Liver (tissue), 9 donors: Measurements from ENCODE around the gene LMOD1. TPM values are rescaled to one million over a fixed set of nuclear protein-coding genes. Genes with fewer than 3 reads are reported as not detected.
A peak's percentile ranks its signal among the peaks of the same experiment; 100 is the strongest.

Experiments
- DNase-seq: peaks from one replicate; pipeline ENCODE4 v3.0.0-alpha.2; 2017; ENCODE audit warnings: low spot score
- H3K27ac ChIP-seq, 2 donors: one replicate each; pipeline ENCODE4 v1.7.0; 2013; ENCODE audit warnings: inconsistent platforms in 2 of 2, low read length in 2 of 2, control low read depth in 1 of 2, low read depth in 1 of 2, mild to moderate bottlenecking in 1 of 2
- H3K27me3 ChIP-seq, 4 donors: one replicate each; pipeline versions ENCODE4 v1.6.1 to v1.7.0; 2013; ENCODE audit warnings: low read length in 3 of 4, inconsistent platforms in 1 of 4, mild to moderate bottlenecking in 1 of 4, moderate library complexity in 1 of 4; ENCODE audit not compliant: control insufficient read depth in 4 of 4, insufficient read depth in 4 of 4
- H3K36me3 ChIP-seq, 4 donors: one replicate each; pipeline versions ENCODE4 v1.6.1 to v1.7.0; 2013; ENCODE audit warnings: low read length in 3 of 4, mild to moderate bottlenecking in 3 of 4, low read depth in 1 of 4, moderate library complexity in 1 of 4; ENCODE audit not compliant: control insufficient read depth in 4 of 4, insufficient read depth in 3 of 4
- H3K4me1 ChIP-seq, 4 donors: one replicate each; pipeline versions ENCODE4 v1.6.1 to v1.7.0; 2013; ENCODE audit warnings: low read length in 3 of 4, mild to moderate bottlenecking in 3 of 4, moderate library complexity in 1 of 4; ENCODE audit not compliant: control insufficient read depth in 4 of 4, insufficient read depth in 4 of 4
- H3K4me3 ChIP-seq, 3 donors: one replicate each; pipeline versions ENCODE4 v1.6.1 to v1.7.0; 2013; ENCODE audit warnings: low read length in 3 of 3, control low read depth in 1 of 3, low read depth in 1 of 3, mild to moderate bottlenecking in 1 of 3
- H3K9ac ChIP-seq, 2 donors: one replicate each; pipeline ENCODE4 v1.7.0; 2013; ENCODE audit warnings: low read length in 2 of 2, mild to moderate bottlenecking in 2 of 2, moderate library complexity in 2 of 2, control low read depth in 1 of 2, low read depth in 1 of 2
- H3K9me3 ChIP-seq, 4 donors: one replicate each; pipeline versions ENCODE4 v1.6.1 to v1.7.0; 2013; ENCODE audit warnings: low read length in 3 of 4; ENCODE audit not compliant: control insufficient read depth in 4 of 4
- ATF3 ChIP-seq: IDR thresholded peaks from 2 replicates; pipeline ENCODE4 v1.6.1; 2016; ENCODE audit warnings: antibody characterized with exemption
- FOXA1 ChIP-seq: IDR thresholded peaks from 2 replicates; pipeline ENCODE4 v1.6.1; 2016; ENCODE audit warnings: antibody characterized with exemption
- FOXA2 ChIP-seq: IDR thresholded peaks from 2 replicates; pipeline ENCODE4 v1.6.1; 2016; ENCODE audit warnings: antibody characterized with exemption
- GABPA ChIP-seq, 2 donors: IDR thresholded peaks in 1 of 2; conservative IDR thresholded peaks in 1 of 2; 2 replicates each; pipeline ENCODE4 v1.6.1; 2016; ENCODE audit warnings: antibody characterized with exemption in 2 of 2, mild to moderate bottlenecking in 1 of 2, moderate library complexity in 1 of 2
- HNF4A ChIP-seq, 2 donors: conservative IDR thresholded peaks; 2 replicates each; pipeline ENCODE4 v1.6.1; 2016; ENCODE audit warnings: antibody characterized with exemption in 2 of 2, mild to moderate bottlenecking in 2 of 2
- HNF4G ChIP-seq: IDR thresholded peaks from 2 replicates; pipeline ENCODE4 v1.6.1; 2016; ENCODE audit warnings: antibody characterized with exemption
- JUND ChIP-seq, 2 donors: IDR thresholded peaks; 2 replicates each; pipeline ENCODE4 v1.6.1; 2016; ENCODE audit warnings: antibody characterized with exemption in 2 of 2
- RAD21 ChIP-seq, 2 donors: IDR thresholded peaks; 2 replicates each; pipeline ENCODE4 v1.6.1; 2016; ENCODE audit warnings: antibody characterized with exemption in 2 of 2, mild to moderate bottlenecking in 2 of 2
- REST ChIP-seq: IDR thresholded peaks from 2 replicates; pipeline ENCODE4 v1.6.1; 2016; ENCODE audit warnings: antibody characterized with exemption, mild to moderate bottlenecking
- RXRA ChIP-seq, 2 donors: IDR thresholded peaks; 2 replicates each; pipeline ENCODE4 v1.6.1; 2017 to 2018; ENCODE audit warnings: antibody characterized with exemption in 2 of 2, mild to moderate bottlenecking in 1 of 2
- SP1 ChIP-seq: IDR thresholded peaks from 2 replicates; pipeline ENCODE4 v1.6.1; 2018; ENCODE audit warnings: antibody characterized with exemption, mild to moderate bottlenecking
- TAF1 ChIP-seq: conservative IDR thresholded peaks from 2 replicates; pipeline ENCODE4 v1.6.1; 2016; ENCODE audit warnings: antibody characterized with exemption, mild to moderate bottlenecking
- YY1 ChIP-seq: IDR thresholded peaks from 2 replicates; pipeline ENCODE4 v1.6.1; 2016; ENCODE audit warnings: antibody characterized with exemption, mild to moderate bottlenecking
- ZBTB33 ChIP-seq: IDR thresholded peaks from 2 replicates; pipeline ENCODE4 v1.6.1; 2016; ENCODE audit warnings: antibody characterized with exemption
- WGBS: extraction: QIAGEN DNeasy Blood & Tissue Kit; methylation state at CpG from one replicate; pipeline ENCODE4 v1.1.7; 2013; 5-methylcytosine and 5-hydroxymethylcytosine counted together
- polyA plus RNA-seq, 2 donors: library from polyadenylated mRNA; stranded (reverse) in 1 of 2; unstranded in 1 of 2; fragments of 200-250 nt in 1 of 2; fragments of >200 nt in 1 of 2; fragmentation: Nextera tagmentation in 1 of 2; extraction: Ambion mirVana in 1 of 2; gene quantifications; one replicate each; pipeline versions ENCODE4 v1.2.1 to v1.2.3, GENCODE V29; 2013 to 2015
- total RNA-seq, 2 donors: library from RNA; depleted of rRNA; stranded (reverse); fragments of >200 nt; gene quantifications; one replicate each; pipeline ENCODE4 v1.2.3, GENCODE V29; 2014
- TF ChIP-seq, protein P1 (sequence below): fragments of 150-350 bp; IDR thresholded peaks from 2 replicates; pipeline ENCODE4 v1.5.1; 2017; ENCODE audit warnings: improper control_type of control experiment, low read depth, low read length; ENCODE audit not compliant: missing input control
- donor health status: healthy.
- donor health status: healthy.
- donor health status: healthy.
- donor health status: healthy.
- donor health status: healthy.

The LMOD1 gene
- total and polyA plus RNA-seq, 4 donors = 0.14 to 4.4 (median 2.2) TPM

DNA sequence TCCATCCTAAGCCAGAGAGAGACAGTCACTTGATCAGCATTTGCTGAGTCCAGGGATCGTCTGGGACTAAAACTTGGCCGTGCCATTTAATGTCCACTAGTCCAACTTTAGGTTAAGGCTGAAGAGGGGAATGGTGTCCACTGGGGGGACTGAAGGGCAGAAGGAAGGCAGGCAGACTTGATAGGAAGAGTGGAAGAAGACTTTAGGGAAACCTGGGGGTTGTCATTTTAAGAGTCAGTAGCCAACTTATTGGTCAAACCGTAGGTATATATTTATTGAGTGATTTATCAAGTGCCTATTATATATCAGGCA lies 1.3 kb upstream of the LMOD1 start:
- Histone ChIP-seq H3K4me1 (no peaks in the 10 kb centered on the region), H3K4me3 (no peak overlapping the region), H3K36me3 (no peaks in the 10 kb centered on the region), H3K27me3 (peaks cover 0 to 3% (median 1%) of the 10 kb centered on the region in 4 donors), H3K9ac (no peak overlapping the region), H3K27ac (no peak overlapping the region), H3K9me3 (no peaks in the 10 kb centered on the region)
- 53% methylated on average over 3 of the region's 3 CpGs for WGBS
- DNase-seq = no peak
- no peak for TF ChIP-seq GABPA (IDR thresholded peaks at IDR 0.05 in 1 of 2, conservative IDR thresholded peaks at IDR 0.05 in 1 of 2)
- no peak for TF ChIP-seq FOXA1
- TF ChIP-seq HNF4G = no peak

- TF ChIP-seq TAF1 (no peak), RXRA (IDR thresholded peaks at IDR 0.05) (no peak), FOXA2 (no peak), SP1 (no peak), ZBTB33 (no peak), JUND (IDR thresholded peaks at IDR 0.05) (no peak), ATF3 (no peak)
- Histone ChIP-seq H3K9ac (no peak overlapping the region), H3K9me3 (no peaks in the 10 kb centered on the region), H3K27me3 (peaks cover 0 to 3% (median 1%) of the 10 kb centered on the region in 4 donors), H3K4me3 (peak overlapping the region in 2 of 3 donors; percentile 25 to 39), H3K36me3 (no peaks in the 10 kb centered on the region), H3K4me1 (no peaks in the 10 kb centered on the region), H3K27ac (peak overlapping the region in 1 of 2 donors; percentile 12)
- 47% methylated on average over 10 of the region's 10 CpGs for WGBS
- no peak for DNase-seq
Observed at GRCh38 chr1:201945863-201946223, 505 bp downstream of the LMOD1 start.

DNA sequence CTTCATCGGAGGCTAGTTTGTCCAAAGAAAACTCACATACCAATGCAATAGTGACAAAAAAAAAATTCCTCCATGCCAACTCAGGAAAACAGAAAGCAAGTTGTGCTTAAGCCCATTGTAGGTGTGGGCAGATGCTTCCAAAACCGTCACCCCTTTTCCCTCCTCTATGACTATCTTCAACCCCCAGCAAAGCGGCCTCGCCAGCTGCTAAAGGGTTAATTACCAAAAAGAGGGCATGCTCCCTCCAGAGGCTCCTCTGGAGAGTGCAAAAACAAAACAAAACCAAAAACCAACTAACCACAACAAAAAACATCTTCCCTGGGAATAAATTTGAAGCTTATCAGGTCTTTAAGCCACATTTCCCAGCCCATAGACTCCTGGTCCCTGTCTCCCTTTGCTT lies 1.2 kb downstream of the LMOD1 start:
- Histone ChIP-seq H3K4me3 (no peak overlapping the region), H3K36me3 (no peaks in the 10 kb centered on the region), H3K27ac (no peak overlapping the region), H3K27me3 (peaks cover 0 to 3% (median 1%) of the 10 kb centered on the region in 4 donors), H3K9me3 (no peaks in the 10 kb centered on the region), H3K4me1 (no peaks in the 10 kb centered on the region), H3K9ac (no peak overlapping the region)
- 69% methylated on average over 4 of the region's 4 CpGs for WGBS
- TF ChIP-seq RAD21 (IDR thresholded peaks at IDR 0.05) (peak in 1 of 2 donors; percentile 22), ATF3 (no peak)
- DNase-seq = no peak

DNA sequence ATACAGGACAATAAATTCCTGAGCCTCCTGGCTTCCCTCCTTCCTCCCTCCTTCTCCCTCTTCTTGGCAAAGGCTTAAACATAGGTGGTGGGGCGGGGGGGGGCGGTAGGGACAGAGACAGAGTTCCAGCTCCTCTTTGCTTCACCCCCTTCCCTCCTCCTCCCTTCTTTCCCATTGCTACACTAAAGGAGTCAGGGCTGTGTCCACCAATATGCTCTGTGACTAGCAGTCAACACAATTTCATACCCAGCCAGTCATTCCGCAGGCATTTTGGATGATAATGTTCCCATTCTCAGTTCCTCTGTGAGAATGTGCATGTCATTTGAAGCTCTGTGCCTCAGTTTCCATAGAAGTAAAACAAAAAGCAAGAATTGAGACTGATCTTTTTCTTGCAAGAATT lies 1.7 kb downstream of the LMOD1 start:
- Histone ChIP-seq H3K9me3 (no peaks in the 10 kb centered on the region), H3K4me1 (no peaks in the 10 kb centered on the region), H3K4me3 (no peak overlapping the region), H3K9ac (no peak overlapping the region), H3K27ac (no peak overlapping the region), H3K36me3 (no peaks in the 10 kb centered on the region), H3K27me3 (peaks cover 0 to 3% (median 1%) of the 10 kb centered on the region in 4 donors)
- WGBS = 69% methylated on average over 3 of the region's 3 CpGs
- no peak for DNase-seq
- TF ChIP-seq, protein P1, sequence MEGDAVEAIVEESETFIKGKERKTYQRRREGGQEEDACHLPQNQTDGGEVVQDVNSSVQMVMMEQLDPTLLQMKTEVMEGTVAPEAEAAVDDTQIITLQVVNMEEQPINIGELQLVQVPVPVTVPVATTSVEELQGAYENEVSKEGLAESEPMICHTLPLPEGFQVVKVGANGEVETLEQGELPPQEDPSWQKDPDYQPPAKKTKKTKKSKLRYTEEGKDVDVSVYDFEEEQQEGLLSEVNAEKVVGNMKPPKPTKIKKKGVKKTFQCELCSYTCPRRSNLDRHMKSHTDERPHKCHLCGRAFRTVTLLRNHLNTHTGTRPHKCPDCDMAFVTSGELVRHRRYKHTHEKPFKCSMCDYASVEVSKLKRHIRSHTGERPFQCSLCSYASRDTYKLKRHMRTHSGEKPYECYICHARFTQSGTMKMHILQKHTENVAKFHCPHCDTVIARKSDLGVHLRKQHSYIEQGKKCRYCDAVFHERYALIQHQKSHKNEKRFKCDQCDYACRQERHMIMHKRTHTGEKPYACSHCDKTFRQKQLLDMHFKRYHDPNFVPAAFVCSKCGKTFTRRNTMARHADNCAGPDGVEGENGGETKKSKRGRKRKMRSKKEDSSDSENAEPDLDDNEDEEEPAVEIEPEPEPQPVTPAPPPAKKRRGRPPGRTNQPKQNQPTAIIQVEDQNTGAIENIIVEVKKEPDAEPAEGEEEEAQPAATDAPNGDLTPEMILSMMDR = no peak
- TF ChIP-seq YY1 (no peak), REST (no peak), HNF4A (conservative IDR thresholded peaks at IDR 0.05) (no peak), TAF1 (no peak), SP1 (no peak)
